ENCODE results near the gene VWA8. TPM values are rescaled to one million over a fixed set of nuclear protein-coding genes. Genes with fewer than 3 reads are reported as not detected.
"Not testable (repeated sequence)": the region's sequence is repeated elsewhere in the genome, so short reads cannot be mapped to it uniquely, and the experiment has no call there.

The VWA8 gene
- total and polyA plus RNA-seq, 12 donors = 7.5 to 71.6 (median 54.3) TPM

- TF ChIP-seq CTCF (IDR thresholded peaks at IDR 0.05) = no peak
- intact Hi-C loops (cut with DNase I) = no loop called here
- DNase-seq = no peak
- Histone ChIP-seq H3K36me3 (no peaks in the 10 kb centered on the region), H3K9me3 (peaks cover 0 to 3% (median 0%) of the 10 kb centered on the region in 11 donors), H3K4me3 (no peak overlapping the region), H3K27me3 (no peaks in the 10 kb centered on the region), H3K4me1 (peaks cover 0 to 19% (median 8%) of the 10 kb centered on the region in 9 donors), H3K27ac (no peak overlapping the region)
- WGBS, 2 donors = 80 to 94% methylated on average over 10 of the region's 10 CpGs
- ATAC-seq = no peak
Measured at GRCh38 chr13:41542281-41542680, 418.6 kb downstream of the VWA8 start.

GRCh38 chr13:41541142-41541938, 419.6 kb downstream of the VWA8 start:
- ATAC-seq = peak in 3 of 8 donors; percentile 38 to 71 (median 63)
- no peak for TF ChIP-seq CTCF (IDR thresholded peaks at IDR 0.05)
- 66 to 74% methylated on average over 9 of the region's 9 CpGs for WGBS, 2 donors
- Histone ChIP-seq H3K4me1 (peaks cover 0 to 12% (median 0%) of the 10 kb centered on the region in 9 donors), H3K4me3 (no peak overlapping the region), H3K9me3 (peaks cover 0 to 3% (median 0%) of the 10 kb centered on the region in 11 donors), H3K36me3 (no peaks in the 10 kb centered on the region), H3K27me3 (no peaks in the 10 kb centered on the region), H3K27ac (no peak overlapping the region)
- no peak for DNase-seq
- intact Hi-C loops (cut with DNase I) = no loop called here

- H3K4me3 ChIP-seq; H3K27me3 ChIP-seq; H3K27ac ChIP-seq; H3K36me3 ChIP-seq; ATAC-seq; intact Hi-C loops (cut with DNase I); DNase-seq; H3K9me3 ChIP-seq: not testable (repeated sequence)
- 79 to 89% methylated on average over 13 of the region's 13 CpGs for WGBS, 2 donors
- H3K4me1 ChIP-seq = peaks cover 0 to 12% (median 0%) of the 10 kb centered on the region in 9 donors
Measured at GRCh38 chr13:41540240-41540639, 420.7 kb downstream of the VWA8 start.

DNA sequence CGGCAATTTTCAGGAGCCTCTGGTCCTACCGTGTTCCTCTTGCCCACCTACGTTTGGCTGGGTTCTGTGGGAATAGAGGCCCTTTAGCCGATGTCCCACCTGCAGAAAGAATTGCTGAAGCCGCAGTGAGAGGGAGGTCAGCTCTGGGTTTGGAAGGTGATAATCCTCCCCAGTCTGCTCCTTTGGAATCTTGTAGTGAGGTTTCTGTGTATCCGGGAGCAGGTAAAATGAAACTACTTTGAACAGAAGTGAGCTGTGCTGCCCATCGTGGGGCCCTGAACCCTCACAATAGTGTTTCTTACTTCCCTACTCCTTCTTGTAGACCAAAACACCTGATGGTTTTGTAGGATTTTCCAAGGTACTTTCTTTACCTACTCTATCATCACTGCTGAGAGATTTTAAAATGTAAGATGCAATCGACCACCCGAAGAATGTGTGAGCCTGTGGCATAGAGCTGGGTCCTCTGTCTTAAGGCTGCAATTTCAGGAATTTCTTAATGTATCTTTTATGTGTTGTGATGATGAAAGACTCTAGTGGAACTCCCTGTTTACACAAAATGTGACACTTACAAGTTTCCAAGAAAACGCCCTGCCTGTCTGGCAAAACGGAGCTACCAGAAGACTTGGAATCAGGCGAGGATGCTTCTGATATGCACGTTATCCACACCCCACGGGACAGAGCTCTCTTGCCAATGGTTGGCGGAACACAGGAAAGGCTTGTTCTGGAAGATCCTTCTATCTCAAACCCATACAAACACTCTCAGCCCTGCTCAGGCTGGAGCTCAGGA, 427.4 kb downstream of the VWA8 start:
- Histone ChIP-seq H3K36me3 (no peaks in the 10 kb centered on the region), H3K9me3 (no peaks in the 10 kb centered on the region), H3K27me3 (no peaks in the 10 kb centered on the region), H3K27ac (no peak overlapping the region), H3K4me1 (no peaks in the 10 kb centered on the region), H3K4me3 (no peak overlapping the region)
- DNase-seq (no peak), ATAC-seq (peak in 1 of 8 donors; percentile 15)
- TF ChIP-seq CTCF (IDR thresholded peaks at IDR 0.05) = no peak
- WGBS, 2 donors = 71 to 73% methylated on average over 15 of the region's 15 CpGs
- intact Hi-C loops (cut with DNase I) = no loop called here

Data from heart right ventricle (tissue), 16 donors.